Liver (tissue), 9 donors: ENCODE measurements around the gene RBMS3. TPM values are rescaled to one million over a fixed set of nuclear protein-coding genes. Genes with fewer than 3 reads are reported as not detected.

Experiments used
- DNase-seq: peaks from one replicate; pipeline ENCODE4 v3.0.0-alpha.2; 2017; ENCODE audit warnings: low spot score
- H3K27ac ChIP-seq, 2 donors: one replicate each; pipeline ENCODE4 v1.7.0; 2013; ENCODE audit warnings: inconsistent platforms in 2 of 2, low read length in 2 of 2, control low read depth in 1 of 2, low read depth in 1 of 2, mild to moderate bottlenecking in 1 of 2
- H3K27me3 ChIP-seq, 4 donors: one replicate each; pipeline versions ENCODE4 v1.6.1 to v1.7.0; 2013; ENCODE audit warnings: low read length in 3 of 4, inconsistent platforms in 1 of 4, mild to moderate bottlenecking in 1 of 4, moderate library complexity in 1 of 4; ENCODE audit not compliant: control insufficient read depth in 4 of 4, insufficient read depth in 4 of 4
- H3K36me3 ChIP-seq, 4 donors: one replicate each; pipeline versions ENCODE4 v1.6.1 to v1.7.0; 2013; ENCODE audit warnings: low read length in 3 of 4, mild to moderate bottlenecking in 3 of 4, low read depth in 1 of 4, moderate library complexity in 1 of 4; ENCODE audit not compliant: control insufficient read depth in 4 of 4, insufficient read depth in 3 of 4
- H3K4me1 ChIP-seq, 4 donors: one replicate each; pipeline versions ENCODE4 v1.6.1 to v1.7.0; 2013; ENCODE audit warnings: low read length in 3 of 4, mild to moderate bottlenecking in 3 of 4, moderate library complexity in 1 of 4; ENCODE audit not compliant: control insufficient read depth in 4 of 4, insufficient read depth in 4 of 4
- H3K4me3 ChIP-seq, 3 donors: one replicate each; pipeline versions ENCODE4 v1.6.1 to v1.7.0; 2013; ENCODE audit warnings: low read length in 3 of 3, control low read depth in 1 of 3, low read depth in 1 of 3, mild to moderate bottlenecking in 1 of 3
- H3K9ac ChIP-seq, 2 donors: one replicate each; pipeline ENCODE4 v1.7.0; 2013; ENCODE audit warnings: low read length in 2 of 2, mild to moderate bottlenecking in 2 of 2, moderate library complexity in 2 of 2, control low read depth in 1 of 2, low read depth in 1 of 2
- H3K9me3 ChIP-seq, 4 donors: one replicate each; pipeline versions ENCODE4 v1.6.1 to v1.7.0; 2013; ENCODE audit warnings: low read length in 3 of 4; ENCODE audit not compliant: control insufficient read depth in 4 of 4
- ATF3 ChIP-seq: IDR thresholded peaks from 2 replicates; pipeline ENCODE4 v1.6.1; 2016; ENCODE audit warnings: antibody characterized with exemption
- CTCF ChIP-seq: fragments of 150-350 bp; IDR thresholded peaks from 2 replicates; pipeline ENCODE4 v1.5.1; 2017; ENCODE audit warnings: improper control_type of control experiment, low read depth, low read length; ENCODE audit not compliant: missing input control
- FOXA1 ChIP-seq: IDR thresholded peaks from 2 replicates; pipeline ENCODE4 v1.6.1; 2016; ENCODE audit warnings: antibody characterized with exemption
- FOXA2 ChIP-seq: IDR thresholded peaks from 2 replicates; pipeline ENCODE4 v1.6.1; 2016; ENCODE audit warnings: antibody characterized with exemption
- GABPA ChIP-seq, 2 donors: IDR thresholded peaks in 1 of 2; conservative IDR thresholded peaks in 1 of 2; 2 replicates each; pipeline ENCODE4 v1.6.1; 2016; ENCODE audit warnings: antibody characterized with exemption in 2 of 2, mild to moderate bottlenecking in 1 of 2, moderate library complexity in 1 of 2
- HNF4A ChIP-seq, 2 donors: conservative IDR thresholded peaks; 2 replicates each; pipeline ENCODE4 v1.6.1; 2016; ENCODE audit warnings: antibody characterized with exemption in 2 of 2, mild to moderate bottlenecking in 2 of 2
- HNF4G ChIP-seq: IDR thresholded peaks from 2 replicates; pipeline ENCODE4 v1.6.1; 2016; ENCODE audit warnings: antibody characterized with exemption
- MAX ChIP-seq: IDR thresholded peaks from 2 replicates; pipeline ENCODE4 v1.6.1; 2016; ENCODE audit warnings: antibody characterized with exemption
- NR2F2 ChIP-seq: IDR thresholded peaks from 2 replicates; pipeline ENCODE4 v1.6.1; 2016; ENCODE audit warnings: antibody characterized with exemption
- RAD21 ChIP-seq, 2 donors: IDR thresholded peaks; 2 replicates each; pipeline ENCODE4 v1.6.1; 2016; ENCODE audit warnings: antibody characterized with exemption in 2 of 2, mild to moderate bottlenecking in 2 of 2
- REST ChIP-seq: IDR thresholded peaks from 2 replicates; pipeline ENCODE4 v1.6.1; 2016; ENCODE audit warnings: antibody characterized with exemption, mild to moderate bottlenecking
- RXRA ChIP-seq, 2 donors: IDR thresholded peaks; 2 replicates each; pipeline ENCODE4 v1.6.1; 2017 to 2018; ENCODE audit warnings: antibody characterized with exemption in 2 of 2, mild to moderate bottlenecking in 1 of 2
- SP1 ChIP-seq: IDR thresholded peaks from 2 replicates; pipeline ENCODE4 v1.6.1; 2018; ENCODE audit warnings: antibody characterized with exemption, mild to moderate bottlenecking
- TAF1 ChIP-seq: conservative IDR thresholded peaks from 2 replicates; pipeline ENCODE4 v1.6.1; 2016; ENCODE audit warnings: antibody characterized with exemption, mild to moderate bottlenecking
- YY1 ChIP-seq: IDR thresholded peaks from 2 replicates; pipeline ENCODE4 v1.6.1; 2016; ENCODE audit warnings: antibody characterized with exemption, mild to moderate bottlenecking
- ZBTB33 ChIP-seq: IDR thresholded peaks from 2 replicates; pipeline ENCODE4 v1.6.1; 2016; ENCODE audit warnings: antibody characterized with exemption
- WGBS: extraction: QIAGEN DNeasy Blood & Tissue Kit; methylation state at CpG from one replicate; pipeline ENCODE4 v1.1.7; 2013; 5-methylcytosine and 5-hydroxymethylcytosine counted together
- polyA plus RNA-seq, 2 donors: library from polyadenylated mRNA; stranded (reverse) in 1 of 2; unstranded in 1 of 2; fragments of 200-250 nt in 1 of 2; fragments of >200 nt in 1 of 2; fragmentation: Nextera tagmentation in 1 of 2; extraction: Ambion mirVana in 1 of 2; gene quantifications; one replicate each; pipeline versions ENCODE4 v1.2.1 to v1.2.3, GENCODE V29; 2013 to 2015
- total RNA-seq, 2 donors: library from RNA; depleted of rRNA; stranded (reverse); fragments of >200 nt; gene quantifications; one replicate each; pipeline ENCODE4 v1.2.3, GENCODE V29; 2014
- donor health status: healthy.
- donor health status: healthy.
- donor health status: healthy.
- donor health status: healthy.
- donor health status: healthy.

The RBMS3 gene
- total and polyA plus RNA-seq, 4 donors: 1.2 to 14.9 (median 9.3) TPM

- no peak for TF ChIP-seq ZBTB33
Measured at GRCh38 chr3:29347412-29347811, 66.5 kb downstream of the RBMS3 start (continued).

GRCh38 chr3:29348316-29348715 lies 67.4 kb downstream of the RBMS3 start:
- Histone ChIP-seq H3K27me3 (no peaks in the 10 kb centered on the region), H3K4me3 (no peak overlapping the region), H3K36me3 (no peaks in the 10 kb centered on the region), H3K27ac (no peak overlapping the region), H3K9ac (no peak overlapping the region), H3K4me1 (no peaks in the 10 kb centered on the region), H3K9me3 (no peaks in the 10 kb centered on the region)
- TF ChIP-seq FOXA2 (no peak), HNF4G (no peak), REST (no peak), MAX (no peak), TAF1 (no peak), NR2F2 (no peak), SP1 (no peak), GABPA (IDR thresholded peaks at IDR 0.05 in 1 of 2, conservative IDR thresholded peaks at IDR 0.05 in 1 of 2) (no peak), RAD21 (IDR thresholded peaks at IDR 0.05) (no peak), YY1 (no peak), ATF3 (no peak), HNF4A (conservative IDR thresholded peaks at IDR 0.05) (no peak)
- DNase-seq: no peak
- WGBS: 83% methylated on average over 4 of the region's 4 CpGs

- H3K4me1 ChIP-seq: peaks cover 0 to 3% (median 1%) of the 10 kb centered on the region in 4 donors
- 61% methylated on average over 2 of the region's 2 CpGs for WGBS
- no peak for DNase-seq
- H3K9me3 ChIP-seq: no peaks in the 10 kb centered on the region
- no peak overlapping the region for H3K4me3 ChIP-seq
- H3K36me3 ChIP-seq: no peaks in the 10 kb centered on the region
- H3K9ac ChIP-seq: no peak overlapping the region
- H3K27me3 ChIP-seq: no peaks in the 10 kb centered on the region
- no peak for TF ChIP-seq FOXA1
- TF ChIP-seq FOXA2: no peak
- TF ChIP-seq YY1: no peak
- no peak for TF ChIP-seq CTCF
- no peak for TF ChIP-seq RXRA (IDR thresholded peaks at IDR 0.05)
- no peak overlapping the region for H3K27ac ChIP-seq
Measured at GRCh38 chr3:29349049-29349448, 68.2 kb downstream of the RBMS3 start.
